GM23338 (cell line): ENCODE data around the gene FOXD4L6. TPM values are rescaled to one million over a fixed set of nuclear protein-coding genes. Genes with fewer than 3 reads are reported as not detected.
"Not testable (repeated sequence)": the region's sequence is repeated elsewhere in the genome, so short reads cannot be mapped to it uniquely, and the experiment has no call there.

Experiments
- ATAC-seq: fragments of 200-7000 bp; cut with Tn5 transposase; 3 replicates; pipeline ENCODE4 v1.9.1; 2020
- DNase-seq: peaks from one replicate; pipeline ENCODE4 v3.0.0-alpha.2; 2015; ENCODE audit warnings: low spot score
- H2AFZ ChIP-seq: fragments of 200-600 bp; sonication (generic); 2 replicates; pipeline ENCODE4 v1.8.0; 2016; ENCODE audit warnings: antibody characterized with exemption, mild to moderate bottlenecking, moderate library complexity
- H3F3A ChIP-seq: fragments of 200-600 bp; sonication (generic); replicated peaks from 2 replicates; pipeline ENCODE4 v1.8.0; 2017; ENCODE audit warnings: antibody characterized with exemption, mixed run types, low read depth
- H3K27ac ChIP-seq: fragments of 200-600 bp; sonication (generic); 2 replicates; pipeline ENCODE4 v1.6.1; 2016; ENCODE audit warnings: low read depth
- H3K27me3 ChIP-seq: fragments of 200-600 bp; sonication (generic); 2 replicates; pipeline ENCODE4 v1.8.0; 2016; ENCODE audit warnings: mild to moderate bottlenecking, mixed run types, moderate library complexity; ENCODE audit not compliant: insufficient read depth
- H3K36me3 ChIP-seq: fragments of 200-600 bp; sonication (generic); 2 replicates; pipeline ENCODE4 v1.8.0; 2016; ENCODE audit warnings: mild to moderate bottlenecking; ENCODE audit not compliant: insufficient read depth
- H3K4me1 ChIP-seq: fragments of 200-600 bp; sonication (generic); 2 replicates; pipeline ENCODE4 v1.8.0; 2016; ENCODE audit warnings: mild to moderate bottlenecking, moderate library complexity; ENCODE audit not compliant: insufficient read depth
- H3K4me2 ChIP-seq: fragments of 200-600 bp; sonication (generic); 2 replicates; pipeline ENCODE4 v1.7.1; 2017; ENCODE audit warnings: mixed run types
- H3K4me3 ChIP-seq: fragments of 200-600 bp; sonication (generic); 2 replicates; pipeline ENCODE4 v1.6.1; 2016; ENCODE audit warnings: mixed run types
- H3K79me2 ChIP-seq: fragments of 200-600 bp; sonication (generic); replicated peaks from 2 replicates; pipeline ENCODE4 v1.8.0; 2017; ENCODE audit warnings: mild to moderate bottlenecking; ENCODE audit not compliant: insufficient read depth
- H3K9me2 ChIP-seq: fragments of 200-600 bp; sonication (generic); 2 replicates; pipeline ENCODE4 v1.8.0; 2017; ENCODE audit not compliant: insufficient read depth
- H4K20me1 ChIP-seq: fragments of 200-600 bp; sonication (generic); replicated peaks from 2 replicates; pipeline ENCODE4 v1.8.0; 2017; ENCODE audit warnings: mild to moderate bottlenecking; ENCODE audit not compliant: insufficient read depth
- H3K27ac Mint-ChIP-seq: 2 replicates; pipeline ENCODE4 v1.8.0; 2020; ENCODE audit warnings: inconsistent platforms, mild to moderate bottlenecking, moderate library complexity, mixed read lengths
- H3K27me3 Mint-ChIP-seq: 3 replicates; pipeline ENCODE4 v1.8.0; 2022; ENCODE audit warnings: low read depth, mild to moderate bottlenecking, moderate library complexity, mixed read lengths, inconsistent platforms; ENCODE audit not compliant: insufficient read depth, poor library complexity
- H3K36me3 Mint-ChIP-seq: 3 replicates; pipeline ENCODE4 v1.8.0; 2021; ENCODE audit warnings: low read depth, mild to moderate bottlenecking, inconsistent platforms, moderate library complexity, mixed read lengths
- H3K4me1 Mint-ChIP-seq: 3 replicates; pipeline ENCODE4 v1.8.0; 2020; ENCODE audit warnings: mild to moderate bottlenecking, inconsistent platforms, mixed read lengths
- H3K4me3 Mint-ChIP-seq: 3 replicates; pipeline ENCODE4 v1.8.0; 2021; ENCODE audit warnings: moderate library complexity, mild to moderate bottlenecking, inconsistent platforms, mixed read lengths
- H3K9me3 Mint-ChIP-seq: 3 replicates; pipeline ENCODE4 v1.8.0; 2020; ENCODE audit warnings: moderate library complexity, mild to moderate bottlenecking, inconsistent platforms, mixed read lengths
- CTCF ChIP-seq, 2 experiments: fragments of 200-600 bp in 1 of 2; sonication (generic) in 1 of 2; conservative IDR thresholded peaks; 2 replicates each; pipeline versions ENCODE4 v1.5.1 to v1.6.1; 2016 to 2017; ENCODE audit warnings: antibody characterized with exemption in 2 of 2, low read depth in 2 of 2, mild to moderate bottlenecking in 2 of 2, moderate library complexity in 1 of 2
- polyA plus RNA-seq: library from polyadenylated mRNA; unstranded; fragments of >200 nt; fragmentation: Nextera tagmentation; extraction: Ambion mirVana; gene quantifications from 2 replicates; pipeline ENCODE4 v1.2.1, GENCODE V29; 2016
- total RNA-seq: library from RNA; depleted of rRNA; stranded (reverse); fragments of >200 nt; shearing (Covaris generic); gene quantifications from 2 replicates; pipeline ENCODE4 v1.2.3, GENCODE V29; 2014

Gene FOXD4L6
- total and polyA plus RNA-seq, 2 experiments from 2014 or later = 0.21 TPM; not detected in 1

GRCh38 chr9:41110913-41111312, 17.6 kb downstream of the FOXD4L6 start:
- H3K9me2 ChIP-seq, H3K36me3 Mint-ChIP-seq, H3K27ac ChIP-seq, H3K4me3 Mint-ChIP-seq, H3K4me1 Mint-ChIP-seq, H4K20me1 ChIP-seq, H3K4me2 ChIP-seq, H3K27ac Mint-ChIP-seq, H3K4me1 ChIP-seq, H3F3A ChIP-seq, H3K36me3 ChIP-seq, H3K27me3 Mint-ChIP-seq, H3K79me2 ChIP-seq, H2AFZ ChIP-seq, H3K9me3 Mint-ChIP-seq, H3K4me3 ChIP-seq, ATAC-seq: not testable (repeated sequence)
- peak in 1 of 2 experiments; percentile 59; a peak in 2 of 4 replicates for TF ChIP-seq CTCF (conservative IDR thresholded peaks at IDR 0.05; ENCODE audit: low read depth in 2 of 2)
- DNase-seq = peak; percentile 18
- peaks cover 37% of the 10 kb centered on the region for H3K27me3 ChIP-seq

- not testable (repeated sequence) for H2AFZ ChIP-seq, H3K4me1 ChIP-seq, ATAC-seq, DNase-seq, H3K4me3 ChIP-seq, H3K9me3 Mint-ChIP-seq, H3K4me2 ChIP-seq, H3K36me3 ChIP-seq, H3F3A ChIP-seq, H3K36me3 Mint-ChIP-seq, H3K4me3 Mint-ChIP-seq, H3K9me2 ChIP-seq, H3K27me3 Mint-ChIP-seq, H3K27ac Mint-ChIP-seq, H3K27ac ChIP-seq, H3K79me2 ChIP-seq, H4K20me1 ChIP-seq, H3K4me1 Mint-ChIP-seq
- H3K27me3 ChIP-seq = peaks cover 46% of the 10 kb centered on the region
Observed at GRCh38 chr9:41109253-41109652, 19.2 kb downstream of the FOXD4L6 start.

GRCh38 chr9:41108816-41109215, 19.7 kb downstream of the FOXD4L6 start:
- H3K4me3 Mint-ChIP-seq, H3K4me2 ChIP-seq, H3K9me3 Mint-ChIP-seq, H3K9me2 ChIP-seq, H3K4me3 ChIP-seq, H3K4me1 ChIP-seq, ATAC-seq, H2AFZ ChIP-seq, H3K36me3 Mint-ChIP-seq, DNase-seq, H4K20me1 ChIP-seq, H3K27ac Mint-ChIP-seq, H3K36me3 ChIP-seq, H3K79me2 ChIP-seq, H3K27me3 Mint-ChIP-seq, H3K4me1 Mint-ChIP-seq, H3F3A ChIP-seq, H3K27ac ChIP-seq: not testable (repeated sequence)
- H3K27me3 ChIP-seq = peaks cover 46% of the 10 kb centered on the region

- ATAC-seq, H3K27me3 Mint-ChIP-seq, H3K27ac ChIP-seq, H3K9me2 ChIP-seq, DNase-seq, H4K20me1 ChIP-seq, H3K4me1 Mint-ChIP-seq, H3K27ac Mint-ChIP-seq, H3K36me3 ChIP-seq, H3K79me2 ChIP-seq, H3K4me3 Mint-ChIP-seq, H2AFZ ChIP-seq, H3F3A ChIP-seq, H3K4me1 ChIP-seq, H3K36me3 Mint-ChIP-seq, H3K4me3 ChIP-seq, H3K9me3 Mint-ChIP-seq: not testable (repeated sequence)
- H3K4me2 ChIP-seq = 0 out of 2 replicates have a peak overlapping the region, but pooled peaks have one; percentile 20
- peaks cover 53% of the 10 kb centered on the region for H3K27me3 ChIP-seq
Observed at GRCh38 chr9:41106472-41107116, 21.9 kb downstream of the FOXD4L6 start.

GRCh38 chr9:41105557-41106253, 22.8 kb downstream of the FOXD4L6 start:
- H3K4me1 ChIP-seq, DNase-seq, H3K4me2 ChIP-seq, H2AFZ ChIP-seq, H3K4me3 Mint-ChIP-seq, H3F3A ChIP-seq, H3K27ac ChIP-seq, H3K4me1 Mint-ChIP-seq, H3K9me3 Mint-ChIP-seq, ATAC-seq, H3K4me3 ChIP-seq, H3K36me3 Mint-ChIP-seq, H4K20me1 ChIP-seq, H3K36me3 ChIP-seq, H3K27ac Mint-ChIP-seq, H3K27me3 Mint-ChIP-seq, H3K79me2 ChIP-seq, H3K9me2 ChIP-seq: not testable (repeated sequence)
- H3K27me3 ChIP-seq = peaks cover 54% of the 10 kb centered on the region

GRCh38 chr9:41104542-41104941, 23.9 kb downstream of the FOXD4L6 start:
- not testable (repeated sequence) for H3F3A ChIP-seq, H3K4me3 ChIP-seq, H3K36me3 Mint-ChIP-seq, H3K4me1 ChIP-seq, H3K9me2 ChIP-seq, H3K79me2 ChIP-seq, H4K20me1 ChIP-seq, ATAC-seq, H3K4me1 Mint-ChIP-seq, H2AFZ ChIP-seq, H3K4me3 Mint-ChIP-seq, H3K36me3 ChIP-seq, H3K27ac ChIP-seq, H3K4me2 ChIP-seq, DNase-seq, H3K27ac Mint-ChIP-seq
- peaks cover 56% of the 10 kb centered on the region for H3K27me3 ChIP-seq
- Mint-ChIP-seq H3K27me3 (peaks cover 13% of the 10 kb centered on the region), H3K9me3 (peaks cover 12% of the 10 kb centered on the region; the same call in 2 of the 3 replicates)
